TTC549 (cell line): ENCODE data around the gene FGF14.

Source experiments
- FAIRE-seq: peaks from 2 replicates; lab custom pipeline; 2012; peaks lifted over from hg19 to GRCh38; lab: Jason Lieb, UNC

Gene FGF14

DNA sequence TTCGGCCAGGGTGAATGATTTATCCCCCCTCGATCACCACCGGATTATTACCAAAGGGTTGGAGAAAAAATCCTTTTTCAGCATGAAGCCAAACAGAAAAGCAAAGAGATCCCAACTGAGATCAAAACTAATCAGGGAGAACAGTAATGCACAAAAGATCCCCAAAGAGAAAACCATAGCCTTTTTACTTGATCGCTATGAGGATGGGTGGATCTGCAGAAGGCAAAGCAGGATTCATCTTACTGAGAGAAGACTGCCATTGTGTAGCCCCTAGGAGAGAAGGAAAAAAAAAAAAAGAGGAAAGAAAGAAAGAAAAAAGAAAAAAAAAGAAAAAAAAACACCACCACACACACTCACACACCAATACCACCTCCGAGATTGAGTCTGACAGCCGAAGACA is at the start of gene FGF14:
Gene FGF14, minus strand, starts transcription at position 283 of the 400 bp plus-strand sequence.
- no peak for FAIRE-seq

DNA sequence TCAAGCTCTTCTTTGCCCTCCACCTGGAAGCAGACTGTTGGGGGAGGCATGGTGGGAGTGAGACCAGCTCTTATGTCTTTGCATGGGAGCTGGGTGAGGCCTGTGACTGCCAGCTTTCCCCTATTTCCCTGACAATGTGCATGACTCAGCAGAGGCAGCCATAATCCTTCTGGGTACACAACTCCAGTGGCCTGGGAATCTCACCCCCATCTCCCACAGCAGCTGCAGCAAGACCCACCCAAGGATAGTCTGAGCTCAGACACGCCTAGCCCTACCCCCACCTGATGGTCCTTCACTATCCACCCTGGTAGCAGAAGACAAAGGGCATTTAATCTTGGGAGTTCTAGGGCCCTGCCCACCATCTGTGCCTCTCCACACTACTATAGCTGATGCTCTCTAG is 41.4 kb upstream of the FGF14 start:
- FAIRE-seq: no peak

DNA sequence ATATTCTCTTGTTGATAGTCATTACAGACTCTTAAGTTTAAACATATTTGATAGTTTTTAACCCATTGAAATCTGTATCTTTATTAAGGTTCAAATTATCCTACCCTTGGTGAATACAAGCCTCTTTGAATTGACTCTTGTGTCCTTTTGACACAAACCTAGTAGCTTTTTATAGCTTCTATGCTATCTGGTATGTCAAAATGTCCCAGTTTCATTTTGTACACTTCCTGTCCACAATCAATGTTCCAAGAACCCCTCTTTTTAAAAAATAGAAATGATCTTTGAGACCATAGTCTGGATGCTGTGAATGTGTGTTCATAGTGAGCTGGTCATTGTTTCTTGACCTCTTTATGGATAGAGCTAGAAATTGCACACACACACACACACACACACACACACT is 39.2 kb upstream of the FGF14 start:
- FAIRE-seq: no peak

DNA sequence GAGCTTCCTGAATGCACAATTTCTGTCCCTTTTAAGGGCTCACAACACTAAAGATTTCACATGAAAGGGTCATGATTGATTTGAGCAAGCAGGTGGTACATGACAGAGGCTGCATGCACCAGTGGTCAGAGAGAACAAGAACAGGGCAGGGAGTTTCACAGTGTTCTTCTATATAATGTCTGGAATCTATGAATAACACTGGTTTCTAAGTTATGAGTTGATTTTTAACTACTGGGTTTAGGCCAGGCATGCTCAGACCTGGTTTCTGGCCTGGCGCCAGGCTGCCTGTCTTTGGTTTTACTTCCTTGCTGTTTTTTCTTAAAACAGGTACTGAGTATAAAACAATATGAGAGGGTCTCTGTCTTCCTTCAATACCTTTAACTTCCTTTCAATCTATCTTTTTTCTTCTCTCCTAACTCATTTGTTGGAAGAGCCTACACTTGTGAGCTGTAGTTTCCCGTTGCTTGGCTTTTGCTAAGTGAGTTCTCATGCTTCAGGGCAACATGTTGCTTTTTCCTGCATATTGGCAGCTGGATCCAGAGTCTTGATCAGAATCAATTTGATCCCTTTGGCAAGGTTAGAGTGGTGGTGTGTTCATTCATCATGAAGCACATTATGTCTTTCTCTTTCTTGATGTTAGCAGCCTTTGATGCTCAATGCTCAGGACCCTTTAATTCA is 38.5 kb upstream of the FGF14 start:
- no peak for FAIRE-seq

DNA sequence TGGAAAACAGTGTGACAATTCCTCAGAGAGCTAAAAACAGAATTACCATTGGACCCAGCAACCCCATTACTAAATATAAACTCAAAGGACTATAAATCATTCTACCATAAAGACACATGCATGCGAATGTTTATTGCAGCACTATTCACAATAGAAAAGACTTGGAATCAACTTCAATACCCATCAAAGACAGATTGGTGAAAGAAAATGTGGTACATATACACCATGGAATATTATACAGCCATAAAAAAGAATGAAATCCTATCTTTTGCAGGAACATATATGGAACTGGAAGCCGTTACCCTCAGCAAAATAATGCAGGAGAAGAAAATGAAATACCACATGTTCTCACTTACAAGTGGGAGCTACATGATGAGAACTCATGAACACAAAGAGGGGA is 20.8 kb upstream of the FGF14 start:
- FAIRE-seq: no peak

DNA sequence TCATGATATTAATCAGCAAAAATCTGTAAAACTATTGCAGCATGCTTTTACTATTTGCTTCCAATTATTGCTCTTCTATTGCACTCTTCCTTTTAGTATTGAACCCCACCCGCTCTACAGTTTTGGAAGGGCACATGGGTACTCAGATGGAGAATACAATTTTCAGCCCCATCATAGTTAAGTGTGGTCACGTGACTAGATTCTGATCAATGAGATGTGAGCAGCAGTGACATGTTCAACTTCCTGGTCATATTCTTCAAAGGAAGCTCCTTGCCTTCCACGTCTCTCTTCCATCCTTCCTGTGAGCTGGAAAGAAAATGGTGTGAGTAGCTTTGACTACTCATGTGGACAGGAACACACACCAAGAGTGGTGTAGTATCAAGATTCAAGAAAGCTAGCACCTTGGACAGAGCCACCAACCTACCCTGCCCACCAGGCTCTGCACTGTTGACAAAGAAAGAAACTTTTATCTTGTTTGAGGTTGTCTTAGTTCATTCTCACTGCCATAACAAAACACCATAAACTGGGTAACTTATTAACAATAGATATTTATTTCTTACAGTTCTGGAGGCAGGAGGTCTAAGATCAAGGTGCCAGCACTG is 3.8 kb upstream of the FGF14 start:
- no peak for FAIRE-seq

DNA sequence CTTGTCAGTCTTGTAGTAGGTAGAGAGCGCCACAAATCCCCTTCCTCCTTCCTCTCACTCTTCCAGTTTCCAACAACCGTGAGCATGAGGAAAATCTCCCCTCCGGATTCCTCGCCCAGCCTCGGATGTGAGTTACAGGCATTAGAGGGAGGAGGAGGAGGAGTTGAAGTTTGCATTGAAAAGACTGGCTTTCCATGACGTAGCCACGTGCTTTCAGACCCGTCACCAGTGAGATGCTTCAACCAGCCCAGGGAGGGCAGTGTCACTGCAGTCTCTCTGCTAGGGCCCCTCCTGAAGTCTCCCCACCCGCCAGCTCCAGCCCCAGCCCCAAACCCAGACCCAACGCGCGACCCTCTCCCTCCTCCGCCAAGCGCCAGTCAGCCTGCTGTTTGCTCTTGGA is 442 bp upstream of the FGF14 start:
- no peak for FAIRE-seq

DNA sequence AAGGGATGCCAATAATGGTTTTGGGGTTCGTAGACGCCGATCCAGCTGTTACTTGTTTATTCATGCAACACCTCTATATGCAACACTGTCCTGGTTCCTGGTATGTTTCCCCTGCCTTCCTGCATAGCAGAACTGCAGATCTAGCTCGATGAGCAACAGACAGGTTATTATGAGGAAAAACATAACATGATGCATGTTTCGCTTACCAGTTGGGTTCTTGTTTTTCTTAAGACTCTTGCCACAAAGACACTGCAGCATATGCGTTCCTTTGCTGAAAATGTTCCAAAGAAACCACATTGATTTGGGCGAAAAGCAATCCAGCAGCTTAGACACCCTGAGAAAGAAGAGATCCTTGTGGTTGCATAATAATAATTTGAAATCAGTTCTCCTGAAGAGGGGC is 583 bp downstream of the FGF14 start:
- FAIRE-seq: no peak

DNA sequence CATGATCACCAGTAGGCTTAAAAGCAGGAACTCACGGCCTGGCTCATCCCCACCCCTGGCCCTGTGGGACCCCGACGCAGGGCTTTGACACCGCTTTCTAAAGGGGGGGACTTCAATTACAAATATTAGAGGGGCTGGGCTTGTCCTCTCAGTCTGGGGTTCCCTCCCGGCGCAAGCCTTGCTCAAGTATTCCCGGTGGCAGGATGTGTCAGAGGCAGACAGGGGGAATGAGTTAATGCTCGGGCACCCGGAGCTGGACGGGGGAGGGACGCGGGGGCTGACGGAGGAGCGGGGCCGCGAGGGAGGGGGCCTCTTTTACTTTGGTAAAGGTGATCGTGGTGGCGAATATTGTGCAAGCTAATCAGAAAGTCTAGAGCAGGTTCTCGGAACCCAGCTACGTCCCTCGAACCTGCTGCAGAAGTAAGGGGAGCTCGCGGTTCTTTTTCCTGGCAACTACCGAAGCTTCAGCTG is 1.1 kb downstream of the FGF14 start:
- no peak for FAIRE-seq

DNA sequence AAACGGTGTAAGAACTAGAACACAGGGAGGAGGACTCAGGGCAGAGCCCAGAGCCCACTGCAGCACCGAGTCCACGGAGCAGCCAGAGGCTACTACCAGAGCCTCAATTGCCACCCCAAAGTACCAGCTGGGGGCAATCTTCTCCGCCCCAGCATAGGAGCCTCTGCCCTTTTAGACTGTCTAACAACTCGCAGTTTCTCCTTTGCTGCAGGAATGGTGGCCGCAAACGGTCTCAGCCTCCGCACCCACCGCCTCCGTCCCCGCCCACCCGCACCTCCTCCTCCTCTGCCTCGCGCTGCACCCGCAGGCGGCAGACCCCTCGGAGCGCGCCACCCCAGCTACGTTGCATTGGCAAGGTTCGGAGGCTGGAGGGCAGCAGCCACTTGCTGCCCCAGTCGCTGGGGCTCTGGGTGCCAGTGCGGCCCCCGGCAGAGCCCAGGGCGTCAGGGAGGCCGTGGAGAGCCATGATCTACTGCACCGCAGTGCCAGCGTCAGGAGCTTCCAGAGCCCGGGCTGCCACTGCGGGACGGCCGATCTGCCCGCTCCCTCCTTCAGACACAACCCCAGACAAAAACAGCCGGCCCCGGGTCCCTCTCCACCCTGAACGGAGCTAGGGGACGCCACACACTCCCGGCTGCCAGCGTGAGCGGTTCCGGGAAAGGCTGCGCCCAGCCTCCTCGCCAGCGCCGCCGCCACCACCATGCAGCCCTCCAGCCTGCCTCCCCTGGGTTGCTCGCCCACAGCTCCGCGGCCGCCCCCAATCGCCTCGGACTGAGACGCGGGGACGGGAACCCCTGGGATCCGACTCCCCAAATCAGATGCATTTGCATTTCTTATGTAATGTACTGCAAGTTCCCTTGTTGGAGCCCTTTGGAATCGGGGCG is 1.8 kb downstream of the FGF14 start:
- FAIRE-seq: no peak

DNA sequence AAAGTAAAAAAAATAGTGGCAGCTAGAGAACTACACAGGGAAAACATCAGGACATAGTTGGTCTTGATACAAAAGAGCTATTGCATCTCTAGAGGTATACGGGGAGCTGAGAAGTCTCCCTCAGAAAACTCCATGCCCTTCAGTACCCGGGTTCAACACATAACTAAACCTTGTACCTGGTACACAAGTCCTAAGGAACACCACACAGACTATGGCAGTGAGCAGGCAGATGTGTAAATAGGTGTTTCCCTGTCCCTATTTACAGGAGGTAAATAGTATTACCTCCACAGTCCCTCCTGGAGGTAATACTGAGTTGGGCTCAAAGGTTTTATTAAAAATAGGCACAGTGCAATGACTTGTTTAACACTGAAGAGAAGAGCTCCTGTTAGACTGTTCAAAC is 5.9 kb downstream of the FGF14 start:
- FAIRE-seq: no peak

DNA sequence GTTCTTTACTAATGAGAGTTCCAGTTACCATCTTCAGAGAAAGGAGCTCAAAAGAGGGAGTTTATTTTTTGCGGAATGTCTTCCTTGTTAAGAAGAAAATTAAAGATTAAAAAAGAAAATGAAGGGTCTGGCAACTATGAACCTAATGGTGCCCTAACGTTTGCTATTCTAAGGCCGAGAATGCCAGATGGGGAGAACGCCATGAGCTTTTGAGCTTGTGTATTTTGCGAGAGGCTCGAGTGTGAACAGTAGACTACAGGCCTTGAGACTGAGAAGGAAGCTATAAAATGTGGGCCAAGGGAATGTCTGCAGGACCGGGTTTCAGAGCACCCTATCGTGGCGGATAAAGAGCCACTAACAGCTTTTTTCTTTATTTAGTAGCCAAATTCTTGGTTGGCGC is 6.7 kb downstream of the FGF14 start:
- no peak for FAIRE-seq

DNA sequence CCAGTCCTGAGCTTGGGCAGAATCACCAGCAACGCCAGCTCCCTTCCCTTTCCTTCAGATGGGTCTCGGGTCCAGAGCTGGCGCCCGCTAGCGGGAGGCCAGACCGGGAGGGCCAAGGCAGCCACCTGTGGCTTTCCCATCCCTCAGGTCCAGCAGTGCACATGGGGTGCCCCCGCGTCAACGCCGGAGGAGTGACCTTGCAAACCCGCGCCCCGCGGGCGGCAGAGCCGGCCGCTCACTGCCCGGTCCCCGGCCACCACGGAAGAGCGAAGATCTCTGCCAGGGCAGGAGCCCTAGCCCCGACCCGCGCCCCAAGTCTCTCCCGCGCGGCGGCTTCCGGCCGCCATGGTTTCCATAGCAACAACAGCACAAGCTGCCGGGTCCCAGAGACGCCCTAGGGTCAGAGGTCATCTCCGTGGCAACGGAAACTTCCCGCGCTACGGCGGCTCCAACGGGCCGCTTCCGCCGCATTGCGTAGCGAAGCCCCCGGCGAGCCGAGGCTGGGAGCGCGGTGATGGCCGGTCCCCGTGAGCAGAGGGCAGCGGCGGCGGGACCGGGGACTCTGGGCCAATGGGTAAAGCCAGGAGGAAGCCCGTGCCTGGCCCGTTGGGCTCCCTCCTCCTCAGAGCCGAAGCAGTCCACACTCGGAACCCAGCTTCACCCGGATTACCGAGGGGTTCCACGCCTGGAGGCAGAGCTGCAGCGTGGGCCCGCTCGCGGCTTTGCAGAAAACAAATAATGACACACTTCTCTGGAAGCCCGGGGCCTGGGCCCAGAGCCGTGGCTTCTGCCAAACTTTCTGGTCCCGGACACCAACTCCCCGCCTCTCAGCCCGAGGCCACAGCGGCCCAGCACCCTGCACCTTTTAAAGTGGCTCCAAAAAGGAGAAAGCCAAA is 7.4 kb downstream of the FGF14 start:
- FAIRE-seq: no peak

DNA sequence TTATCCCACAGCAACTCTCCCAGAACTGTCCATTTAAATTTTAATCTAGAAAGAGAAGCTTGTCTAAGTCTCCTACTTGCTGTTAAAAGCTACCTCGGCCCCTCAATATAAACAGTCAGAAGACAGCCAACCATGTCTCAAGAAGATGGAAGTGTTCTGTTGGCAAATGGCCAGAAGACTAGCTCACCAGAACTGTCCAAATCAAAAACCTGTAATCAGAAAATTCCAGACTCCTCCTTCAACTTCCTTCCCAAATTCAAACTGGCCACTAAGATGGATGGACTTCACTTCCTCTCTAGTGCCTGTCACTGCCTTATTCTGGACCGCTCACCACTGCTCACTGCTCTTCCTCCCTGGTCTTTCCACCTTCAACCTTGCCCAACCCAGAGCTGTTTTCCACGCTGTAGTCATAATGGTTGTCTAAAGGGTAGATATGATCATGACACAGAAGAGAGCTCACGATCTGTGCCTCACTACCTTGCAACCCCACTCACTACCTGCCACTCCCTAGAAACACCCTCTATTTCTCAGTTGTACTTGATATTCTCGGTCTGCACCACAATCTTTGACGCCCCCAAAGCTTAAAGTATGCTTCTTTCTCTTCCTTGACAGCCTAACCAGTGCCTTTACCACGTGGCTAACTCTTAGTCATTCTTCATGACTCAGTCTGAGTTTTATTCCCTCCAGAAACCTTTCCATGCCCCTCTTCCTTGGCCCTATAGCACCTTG is 9.2 kb downstream of the FGF14 start:
- no peak for FAIRE-seq

DNA sequence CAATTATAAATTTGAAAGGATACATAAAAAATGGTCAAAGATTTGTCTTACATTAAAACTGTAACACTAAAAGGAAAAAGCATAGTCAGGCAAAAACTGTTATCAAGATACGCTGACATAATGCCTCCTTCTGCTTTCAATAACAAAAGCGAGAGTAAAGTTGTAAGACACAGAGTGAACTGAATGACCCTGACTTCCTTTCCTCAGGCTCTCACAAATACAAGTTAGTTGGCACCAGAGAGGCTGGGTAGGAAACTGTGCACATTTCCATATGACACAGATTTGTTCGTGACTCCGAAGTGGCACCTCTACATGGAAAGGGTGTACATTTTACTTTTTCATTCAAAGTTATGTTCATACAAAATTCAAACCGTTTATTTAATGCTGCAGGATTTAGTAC is 15.4 kb downstream of the FGF14 start:
- FAIRE-seq: no peak

DNA sequence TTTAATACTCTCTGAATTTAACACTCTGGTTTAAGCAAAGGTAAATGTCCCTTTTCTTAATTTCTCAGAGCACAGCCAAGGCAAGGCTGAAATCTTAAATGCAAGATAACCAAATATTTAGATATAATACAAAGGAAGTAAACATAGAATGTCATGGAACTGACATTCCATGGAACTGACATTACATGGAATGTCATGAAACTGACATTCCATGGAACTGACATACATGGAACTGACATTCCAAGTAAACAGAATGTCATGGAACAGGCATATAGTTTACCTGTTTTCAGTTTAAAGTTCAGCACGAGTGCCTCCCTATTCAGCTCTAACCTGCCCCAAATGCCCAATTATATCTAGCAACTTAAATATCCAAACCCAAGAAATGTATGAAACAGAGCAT is 21.8 kb downstream of the FGF14 start:
- FAIRE-seq: no peak

DNA sequence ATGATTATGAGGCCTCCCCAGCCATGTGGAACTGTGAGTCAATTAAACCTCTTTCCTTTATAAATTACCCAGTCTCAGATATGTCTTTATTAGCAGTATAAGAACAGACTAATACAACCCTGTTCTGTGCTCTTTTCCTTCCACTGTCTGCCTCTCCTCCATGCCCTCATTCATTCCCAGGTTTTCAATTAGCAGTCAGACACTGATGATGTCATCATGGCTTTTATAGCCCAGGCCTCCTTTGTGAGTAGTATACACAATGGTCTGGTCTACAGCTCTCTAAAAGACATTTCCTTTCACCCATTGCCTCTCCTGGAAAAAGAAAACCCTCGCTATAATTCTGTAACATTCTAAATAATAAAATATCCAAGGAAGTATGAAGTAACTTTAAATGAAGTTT is 25.5 kb downstream of the FGF14 start:
- FAIRE-seq: no peak

DNA sequence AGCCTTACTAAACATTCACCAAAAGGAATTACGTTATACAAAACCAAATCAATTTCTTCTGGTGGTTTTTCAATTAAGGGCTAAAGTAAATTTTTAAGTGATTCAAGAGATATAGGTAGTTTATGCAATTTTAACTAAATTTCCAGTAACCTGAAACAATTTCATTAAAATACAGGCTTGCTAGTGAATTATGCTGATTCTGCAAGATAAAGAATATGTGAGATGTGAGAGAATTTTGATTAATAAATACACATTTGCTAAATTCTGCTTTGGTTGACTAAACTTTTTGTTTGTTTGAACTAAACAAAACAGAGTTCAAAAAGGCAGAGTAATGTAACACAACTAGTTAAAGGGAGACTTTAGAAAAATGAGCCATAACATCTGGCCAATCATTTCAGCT is 27.1 kb downstream of the FGF14 start:
- FAIRE-seq: no peak

DNA sequence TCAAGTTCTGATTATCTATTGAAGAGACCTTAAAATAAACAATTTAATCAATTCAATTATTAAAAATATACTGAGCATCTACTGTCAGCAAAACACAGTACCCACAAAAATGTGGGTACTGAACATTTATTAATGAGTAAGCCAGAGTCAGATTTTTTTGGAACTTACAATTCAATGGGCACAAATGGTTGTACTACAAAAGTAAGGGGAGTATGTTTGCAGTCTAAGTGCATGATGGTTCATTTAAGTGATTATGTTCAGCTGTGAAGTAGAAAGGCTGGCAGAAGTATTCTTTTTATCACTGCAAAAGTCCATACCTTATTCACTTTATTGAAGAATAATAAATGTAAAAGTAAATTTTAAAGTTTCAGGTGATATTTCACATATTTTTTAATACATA is 27.6 kb downstream of the FGF14 start:
- no peak for FAIRE-seq

DNA sequence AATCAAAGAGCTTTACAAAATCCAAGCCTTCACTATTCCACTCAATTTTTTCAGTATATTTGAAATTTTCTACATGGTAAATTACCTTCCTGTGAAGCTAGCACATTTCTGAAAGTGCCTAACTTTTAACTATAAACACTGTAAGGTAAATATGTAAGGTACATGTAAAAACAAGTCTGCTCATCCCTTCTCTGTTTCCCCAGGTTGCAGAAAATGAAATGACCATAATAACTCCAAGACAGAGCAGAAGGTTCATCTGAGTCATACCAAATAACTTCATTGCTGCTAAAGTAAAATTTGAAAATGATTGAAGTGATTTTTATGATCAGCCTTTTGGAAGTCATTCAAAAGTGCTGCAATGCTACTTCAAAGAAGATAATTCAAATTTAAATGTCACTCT is 28.6 kb downstream of the FGF14 start:
- FAIRE-seq: no peak

DNA sequence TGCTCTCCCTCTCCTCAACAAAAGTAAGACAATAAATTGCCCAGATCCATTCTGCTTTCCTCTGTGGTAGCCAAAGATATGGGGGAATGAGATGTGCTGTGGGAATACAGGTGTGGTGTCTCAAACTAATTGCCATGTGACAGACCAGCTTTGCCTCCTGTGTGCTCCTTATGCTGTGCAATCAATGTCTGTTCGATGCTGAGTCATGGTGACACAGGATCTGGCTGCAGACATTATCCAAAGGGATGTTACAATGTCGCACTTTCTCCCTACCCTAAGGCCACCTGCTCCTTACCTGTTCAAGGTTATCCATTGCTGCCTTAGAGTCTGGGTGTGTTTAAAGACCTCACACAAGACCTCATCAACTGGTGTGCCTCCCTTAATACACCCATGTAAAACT is 32.5 kb downstream of the FGF14 start:
- no peak for FAIRE-seq

DNA sequence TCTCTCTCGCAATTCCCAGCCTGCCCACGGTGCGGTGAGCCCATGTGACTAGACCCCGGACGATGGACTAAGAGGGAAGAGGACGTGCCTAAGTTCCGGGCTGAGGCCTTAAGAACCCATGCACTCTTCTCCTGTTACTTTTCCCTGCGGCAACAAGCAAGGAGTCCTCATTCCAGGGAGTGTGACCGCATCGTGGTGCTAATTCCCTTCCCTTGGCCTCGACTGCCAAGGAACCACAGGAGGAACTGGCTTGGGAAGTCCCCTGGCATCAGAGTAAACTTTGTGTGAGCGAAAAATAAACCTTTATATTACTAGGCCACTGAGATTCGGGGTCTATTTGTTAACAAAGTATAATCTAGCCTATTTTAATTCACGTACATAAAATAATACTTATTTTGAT is 34.0 kb downstream of the FGF14 start:
- no peak for FAIRE-seq
